Activated naive CD4-positive, alpha-beta T cell treated with anti-CD3 and anti-CD28 coated beads, Interleukin-2, amount 10 ng/mL, durations not matched to agents 7 days and 5 days (primary cell): Measurements from ENCODE around the gene XYLB.
"Not testable (repeated sequence)": the region's sequence is repeated elsewhere in the genome, so short reads cannot be mapped to it uniquely, and the experiment has no call there.

ENCODE experiments used
- CTCF ChIA-PET: fragments of 350-600 bp; sonication (Branson Sonifier 250); formaldehyde crosslinking; loops from one replicate; lab custom pipeline; 2021; ENCODE audit warnings: antibody characterized with exemption; lab: Charles Lee
- DNase-seq: peaks from one replicate; pipeline ENCODE4 v3.0.0-alpha.2; 2020
- H3K27ac Mint-ChIP-seq: one replicate; pipeline ENCODE4 v1.8.0; 2021; ENCODE audit warnings: mild to moderate bottlenecking, moderate library complexity, mixed read lengths
- H3K27me3 Mint-ChIP-seq: one replicate; pipeline ENCODE4 v1.8.0; 2021; ENCODE audit warnings: mild to moderate bottlenecking, mixed read lengths
- H3K36me3 Mint-ChIP-seq: one replicate; pipeline ENCODE4 v1.8.0; 2021; ENCODE audit warnings: mixed read lengths
- H3K4me1 Mint-ChIP-seq: one replicate; pipeline ENCODE4 v1.8.0; 2021; ENCODE audit warnings: mixed read lengths
- H3K4me3 Mint-ChIP-seq: one replicate; pipeline ENCODE4 v1.8.0; 2021; ENCODE audit warnings: mild to moderate bottlenecking, moderate library complexity, mixed read lengths
- H3K9me3 Mint-ChIP-seq: one replicate; pipeline ENCODE4 v1.8.0; 2021; ENCODE audit warnings: mixed read lengths

Gene XYLB

DNA sequence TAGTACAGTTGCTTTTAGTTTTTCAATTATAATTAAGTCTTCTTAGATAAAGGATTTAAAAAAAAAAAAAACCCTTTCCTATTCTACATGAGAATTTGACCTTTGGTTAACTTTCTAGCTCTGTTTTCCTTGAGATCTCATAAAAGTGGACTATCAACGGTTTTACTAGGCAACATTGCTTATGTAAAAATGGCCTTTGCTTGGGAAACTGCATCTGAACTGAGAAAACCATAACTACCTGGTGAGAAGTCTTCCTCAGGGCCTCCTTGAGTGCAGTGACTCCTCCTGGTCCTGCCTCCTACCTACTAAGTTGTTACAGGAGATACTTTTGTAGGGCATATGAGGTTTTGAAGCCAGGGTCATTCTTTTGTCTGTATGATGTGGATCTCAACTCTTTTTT is 65.0 kb downstream of the XYLB start:
- H3K4me3 Mint-ChIP-seq: no peak overlapping the region
- H3K36me3 Mint-ChIP-seq: no peaks in the 10 kb centered on the region
- CTCF ChIA-PET: no interaction called here
- peaks cover 1% of the 10 kb centered on the region for H3K9me3 Mint-ChIP-seq
- no peak for DNase-seq
- H3K27me3 Mint-ChIP-seq: no peaks in the 10 kb centered on the region
- no peak overlapping the region for H3K27ac Mint-ChIP-seq
- no peaks in the 10 kb centered on the region for H3K4me1 Mint-ChIP-seq

DNA sequence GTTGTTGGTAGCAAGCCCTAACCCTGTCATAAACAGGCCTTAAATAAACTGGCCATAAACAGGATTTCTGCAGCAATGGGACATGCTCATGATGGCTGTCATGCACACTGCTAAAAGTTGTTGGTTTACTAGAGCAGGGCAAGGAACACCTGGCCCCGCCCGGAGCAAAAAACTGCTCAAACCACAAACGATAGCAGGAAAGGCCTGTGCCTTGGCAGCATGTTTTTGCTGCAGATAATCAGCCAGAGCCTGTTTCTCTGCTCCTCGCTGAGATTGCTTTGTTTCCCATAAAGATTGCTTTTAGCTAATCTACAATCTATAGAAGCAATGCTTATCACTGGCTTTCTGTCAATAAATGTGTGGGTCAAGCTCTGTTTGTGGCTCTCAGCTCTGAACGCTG is 74.2 kb downstream of the XYLB start:
- CTCF ChIA-PET, H3K9me3 Mint-ChIP-seq, H3K27ac Mint-ChIP-seq, H3K36me3 Mint-ChIP-seq, DNase-seq, H3K27me3 Mint-ChIP-seq, H3K4me3 Mint-ChIP-seq: not testable (repeated sequence)
- peaks cover 24% of the 10 kb centered on the region for H3K4me1 Mint-ChIP-seq

DNA sequence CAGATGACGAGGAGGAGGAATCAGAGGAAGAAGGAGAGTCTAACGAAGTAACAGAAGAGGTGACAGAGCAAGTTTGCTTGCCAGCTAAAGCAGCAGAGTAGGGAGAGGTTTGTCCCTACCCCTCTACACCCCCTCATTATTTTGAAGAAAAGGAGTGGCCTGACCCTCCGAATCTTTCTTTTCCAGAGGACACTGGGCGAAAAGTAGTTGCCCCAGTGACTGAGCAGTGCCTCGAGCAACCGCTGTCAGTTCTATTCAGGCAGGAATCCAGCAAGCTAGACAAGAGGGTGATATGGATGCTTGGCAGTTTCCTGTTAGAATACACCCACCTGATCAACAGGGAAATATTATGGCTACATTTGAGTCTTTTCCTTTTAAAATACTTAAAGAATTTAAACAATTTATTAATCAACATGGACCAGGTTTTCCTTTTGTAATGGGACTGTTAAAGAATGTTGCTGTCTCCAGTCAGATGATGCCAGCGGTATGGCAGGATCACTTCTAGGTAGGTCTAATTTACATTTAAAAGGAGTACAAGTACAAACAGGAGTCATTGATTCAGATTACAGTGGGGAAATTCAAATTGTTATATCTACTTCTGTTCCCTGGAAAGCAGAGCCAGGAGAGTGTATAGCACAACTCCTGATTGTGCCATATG is 75.2 kb downstream of the XYLB start:
- H3K27ac Mint-ChIP-seq: no peak overlapping the region
- no peaks in the 10 kb centered on the region for H3K27me3 Mint-ChIP-seq
- no peak overlapping the region for H3K4me3 Mint-ChIP-seq

DNA sequence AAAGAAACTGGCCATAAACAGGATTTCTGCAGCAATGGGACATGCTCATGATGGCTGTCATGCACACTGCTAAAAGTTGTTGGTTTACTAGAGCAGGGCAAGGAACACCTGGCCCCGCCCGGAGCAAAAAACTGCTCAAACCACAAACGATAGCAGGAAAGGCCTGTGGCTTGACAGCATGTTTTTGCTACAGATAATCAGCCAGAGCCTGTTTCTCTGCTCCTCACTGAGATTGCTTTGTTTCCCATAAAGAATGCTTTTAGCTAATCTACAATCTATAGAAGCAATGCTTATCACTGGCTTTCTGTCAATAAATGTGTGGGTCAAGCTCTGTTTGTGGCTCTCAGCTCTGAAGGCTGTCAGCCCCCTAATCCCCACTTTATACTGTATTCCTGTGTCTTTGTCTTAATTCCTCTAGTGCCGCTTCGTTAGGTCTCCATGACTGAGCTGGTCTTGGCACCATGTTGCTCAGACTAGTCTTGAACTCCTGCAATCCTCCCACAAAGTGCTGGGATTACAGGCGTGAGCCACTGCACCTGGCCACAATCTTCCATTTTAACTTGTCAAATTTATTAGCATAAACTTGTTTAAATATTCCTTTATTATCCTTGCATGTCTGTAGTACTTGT is 80.3 kb downstream of the XYLB start:
- peak overlapping the region; percentile 79 for H3K27ac Mint-ChIP-seq
- H3K9me3 Mint-ChIP-seq: peaks cover 16% of the 10 kb centered on the region
- peak; percentile 62 for DNase-seq
- CTCF ChIA-PET: interaction anchor here (0.7 kb wide), 1 partner anchor 308 kb away, joined by 3 read pairs; no protein-coding TSS in a partner anchor
- not testable (repeated sequence) for H3K36me3 Mint-ChIP-seq, H3K27me3 Mint-ChIP-seq
- peak overlapping the region; percentile 54 for H3K4me3 Mint-ChIP-seq
- peaks cover 35% of the 10 kb centered on the region for H3K4me1 Mint-ChIP-seq

More for the DNA sequence above, 75.2 kb downstream of the XYLB start:
- Mint-ChIP-seq H3K4me1 (peaks cover 33% of the 10 kb centered on the region), H3K36me3 (no peaks in the 10 kb centered on the region), H3K9me3 (no peaks in the 10 kb centered on the region)
- DNase-seq: no peak
- CTCF ChIA-PET: no interaction called here

DNA sequence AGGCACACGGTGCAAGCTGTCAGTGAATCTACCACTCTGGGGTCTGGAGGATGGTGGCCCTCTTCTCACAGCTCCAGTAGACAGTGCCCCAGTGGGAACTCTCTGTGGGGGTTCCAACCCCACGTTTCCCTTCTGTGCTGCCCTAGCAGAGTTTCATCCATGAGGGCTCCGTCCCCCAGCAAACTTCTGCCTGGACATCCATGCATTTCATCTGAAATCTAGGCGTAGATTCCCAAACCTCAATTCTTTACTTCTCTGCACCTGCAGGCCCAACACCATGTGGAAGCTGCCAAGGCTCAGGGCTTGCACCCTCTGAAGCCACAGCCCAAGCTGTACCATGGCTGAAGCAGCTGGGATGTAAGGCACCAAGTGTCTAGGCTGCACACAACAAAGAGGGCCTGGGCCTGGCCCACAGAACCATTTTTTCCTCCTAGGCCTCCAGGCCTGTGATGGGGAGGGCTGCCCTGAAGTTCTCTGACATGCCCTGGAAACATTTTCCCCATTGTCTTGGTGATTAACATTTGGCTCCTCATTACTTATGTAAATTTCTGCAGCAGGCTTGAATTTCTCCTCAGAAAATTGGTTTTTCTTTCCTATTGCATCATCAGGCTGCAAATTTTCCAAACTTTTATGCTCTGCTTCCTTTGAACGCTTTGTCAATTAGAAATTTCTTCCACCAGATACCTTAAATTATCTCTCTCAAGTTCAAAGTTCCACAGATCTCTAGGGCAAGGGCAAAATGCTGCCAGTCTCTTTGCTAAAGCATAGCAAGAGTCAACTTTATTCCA is 86.5 kb downstream of the XYLB start:
- DNase-seq, H3K27ac Mint-ChIP-seq, H3K4me1 Mint-ChIP-seq, CTCF ChIA-PET, H3K27me3 Mint-ChIP-seq, H3K4me3 Mint-ChIP-seq: not testable (repeated sequence)
- peaks cover 64% of the 10 kb centered on the region for H3K9me3 Mint-ChIP-seq
- H3K36me3 Mint-ChIP-seq: peaks cover 20% of the 10 kb centered on the region

DNA sequence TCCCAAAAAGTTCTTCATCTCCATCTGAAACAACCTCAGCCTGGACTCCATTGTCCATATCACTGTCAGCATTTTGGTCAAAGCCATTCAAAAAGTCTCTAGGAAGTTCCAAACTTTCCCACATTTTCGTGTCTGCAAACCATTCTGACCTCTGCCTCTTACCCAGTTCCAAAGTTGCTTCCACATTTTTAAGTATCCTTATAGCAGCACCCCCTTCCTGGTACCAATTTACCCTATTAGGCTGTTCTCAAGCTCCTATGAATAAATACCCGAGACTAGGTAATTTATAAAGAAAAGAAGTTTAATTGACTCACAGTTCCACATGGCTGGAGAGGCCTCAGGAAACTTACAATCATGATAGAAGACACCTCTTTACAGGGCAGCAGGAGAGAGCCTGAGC is 87.1 kb downstream of the XYLB start:
- DNase-seq, CTCF ChIA-PET, H3K27me3 Mint-ChIP-seq, H3K27ac Mint-ChIP-seq, H3K4me3 Mint-ChIP-seq: not testable (repeated sequence)
- Mint-ChIP-seq H3K36me3 (peaks cover 20% of the 10 kb centered on the region), H3K4me1 (peaks cover 10% of the 10 kb centered on the region), H3K9me3 (peaks cover 64% of the 10 kb centered on the region)

DNA sequence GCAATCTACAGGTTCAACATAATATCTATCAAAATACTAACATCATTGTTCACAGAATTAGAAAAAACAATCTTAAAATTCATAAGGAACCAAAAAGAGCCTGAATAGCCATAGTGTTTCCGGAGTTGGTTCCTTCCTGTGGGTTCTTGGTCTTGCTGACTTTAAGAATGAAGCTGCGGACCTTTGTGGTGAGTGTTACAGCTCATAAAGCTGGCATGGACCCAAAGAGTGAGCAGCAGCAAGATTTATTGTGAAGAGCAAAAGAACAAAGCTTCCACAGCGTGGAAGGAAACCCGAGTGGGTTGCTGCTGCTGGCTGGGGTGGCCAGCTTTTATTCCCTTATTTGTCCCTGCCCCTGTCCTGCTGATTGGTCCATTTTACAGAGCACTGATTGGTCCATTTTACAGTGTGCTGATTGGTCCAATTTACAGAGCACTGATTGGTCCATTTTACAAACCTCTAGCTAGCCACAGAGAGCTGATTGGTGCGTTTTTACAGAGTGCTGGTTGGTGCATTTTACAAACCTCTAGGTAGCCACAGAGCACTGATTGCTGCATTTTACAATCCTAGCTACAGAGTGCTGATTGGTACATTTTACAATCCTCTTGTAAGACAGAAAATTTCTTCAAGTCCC is 92.0 kb downstream of the XYLB start:
- H3K27ac Mint-ChIP-seq, H3K4me1 Mint-ChIP-seq, DNase-seq, H3K4me3 Mint-ChIP-seq, H3K36me3 Mint-ChIP-seq, H3K27me3 Mint-ChIP-seq: not testable (repeated sequence)
- H3K9me3 Mint-ChIP-seq: peaks cover 48% of the 10 kb centered on the region
- CTCF ChIA-PET: interaction anchor here (1.4 kb wide), 1 partner anchor 10 kb away, joined by 3 read pairs; no protein-coding TSS in a partner anchor

DNA sequence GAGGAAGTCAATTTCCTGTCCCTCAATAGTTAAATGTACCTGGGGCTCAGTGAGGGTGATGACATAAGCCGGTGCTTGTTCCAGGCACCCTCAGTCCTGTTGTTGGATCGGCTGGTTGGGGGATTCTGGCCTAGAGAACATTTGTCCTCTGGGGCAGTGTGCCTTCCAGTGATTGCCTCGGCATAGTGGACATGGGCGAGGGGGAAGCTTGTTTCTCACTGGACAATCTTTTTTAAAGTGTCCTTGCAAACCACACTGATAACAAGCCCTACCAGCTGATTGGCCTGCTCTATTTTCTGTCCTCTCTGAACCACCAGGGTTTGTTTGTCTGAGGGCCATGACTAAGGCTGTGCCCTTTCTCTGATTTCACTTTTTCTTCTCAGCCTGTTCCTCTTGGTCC is 96.6 kb downstream of the XYLB start:
- CTCF ChIA-PET: interaction anchor here (0.8 kb wide), 1 partner anchor 476 kb away, joined by 3 read pairs; no protein-coding TSS in a partner anchor
- not testable (repeated sequence) for H3K4me3 Mint-ChIP-seq, H3K27me3 Mint-ChIP-seq, H3K4me1 Mint-ChIP-seq, H3K36me3 Mint-ChIP-seq, DNase-seq, H3K27ac Mint-ChIP-seq
- peaks cover 18% of the 10 kb centered on the region for H3K9me3 Mint-ChIP-seq

DNA sequence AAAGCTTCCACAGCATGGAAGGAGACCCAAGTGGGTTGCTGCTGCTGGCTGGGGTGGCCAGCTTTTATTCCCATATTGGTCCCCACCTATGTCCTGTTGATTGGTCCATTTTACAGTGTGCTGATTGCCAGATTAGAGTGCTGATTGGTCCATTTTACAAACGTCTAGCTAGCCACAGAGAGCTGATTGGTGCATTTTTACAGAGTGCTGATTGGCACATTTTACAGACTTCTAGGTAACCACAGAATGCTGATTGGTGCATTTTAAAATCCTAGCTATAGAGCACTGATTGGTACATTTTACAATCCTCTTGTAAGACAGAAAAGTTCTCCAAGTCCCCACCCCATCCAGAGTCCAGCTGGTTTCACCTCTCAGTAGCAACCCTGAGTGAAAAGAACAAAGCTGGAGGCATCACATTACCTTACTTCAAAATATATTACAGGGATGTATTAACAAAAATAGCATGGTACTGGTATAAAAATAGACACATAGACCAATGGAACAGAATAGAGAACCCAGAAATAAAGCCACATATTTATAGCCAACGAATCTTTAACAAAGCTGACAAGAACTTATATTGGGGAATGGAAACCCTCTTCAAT is 99.6 kb downstream of the XYLB start:
- Mint-ChIP-seq H3K9me3 (peaks cover 10% of the 10 kb centered on the region), H3K27me3 (peaks cover 4% of the 10 kb centered on the region), H3K4me3 (no peak overlapping the region), H3K36me3 (peaks cover 2% of the 10 kb centered on the region), H3K27ac (no peak overlapping the region), H3K4me1 (peaks cover 3% of the 10 kb centered on the region)
- no peak for DNase-seq
- CTCF ChIA-PET: no interaction called here

DNA sequence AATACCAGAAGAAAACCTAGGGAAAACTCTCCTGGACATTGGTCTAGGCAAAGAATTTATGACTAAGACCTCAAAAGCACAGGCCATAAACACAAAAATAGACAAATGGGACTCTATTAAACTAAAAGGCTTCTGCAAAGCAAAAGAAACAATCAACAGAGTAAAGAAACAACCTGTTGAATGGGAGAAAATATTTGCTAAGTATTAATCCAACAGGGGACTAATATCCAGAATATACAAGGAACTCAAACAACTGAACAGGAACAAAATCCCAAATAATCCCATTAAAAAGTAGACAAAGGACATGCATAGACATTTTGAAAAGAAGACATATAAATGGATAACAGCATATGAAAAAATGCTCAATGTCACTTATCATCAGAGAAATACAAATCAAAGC is 100.2 kb downstream of the XYLB start:
- Mint-ChIP-seq H3K27ac (no peak overlapping the region), H3K9me3 (peaks cover 10% of the 10 kb centered on the region), H3K4me3 (no peak overlapping the region), H3K36me3 (peaks cover 2% of the 10 kb centered on the region), H3K27me3 (peaks cover 8% of the 10 kb centered on the region), H3K4me1 (peaks cover 3% of the 10 kb centered on the region)
- no peak for DNase-seq
- CTCF ChIA-PET: no interaction called here

DNA sequence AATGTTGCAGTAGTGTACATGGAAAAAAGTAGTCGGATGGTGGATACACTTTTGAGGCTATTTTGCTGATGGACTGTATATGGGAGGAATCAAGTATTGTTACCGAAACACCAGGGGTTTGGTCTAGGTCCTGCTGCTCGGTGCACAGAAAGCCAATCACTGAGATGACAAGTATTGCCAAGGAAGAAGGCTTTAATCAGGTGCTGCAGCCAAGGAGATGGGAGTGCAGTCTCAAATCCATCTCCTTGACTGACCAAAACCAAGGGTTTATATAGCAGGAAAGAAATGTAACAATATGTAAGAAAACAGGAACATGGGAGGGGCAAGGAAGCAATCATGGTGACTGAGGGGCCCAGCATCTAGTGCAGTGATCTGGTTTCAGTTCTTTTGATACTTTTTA is 104.3 kb downstream of the XYLB start:
- no peak overlapping the region for H3K4me3 Mint-ChIP-seq
- no peak overlapping the region for H3K27ac Mint-ChIP-seq
- H3K4me1 Mint-ChIP-seq: peaks cover 18% of the 10 kb centered on the region
- CTCF ChIA-PET: no interaction called here
- peaks cover 7% of the 10 kb centered on the region for H3K9me3 Mint-ChIP-seq
- DNase-seq: no peak
- peaks cover 1% of the 10 kb centered on the region for H3K36me3 Mint-ChIP-seq
- peaks cover 36% of the 10 kb centered on the region for H3K27me3 Mint-ChIP-seq

DNA sequence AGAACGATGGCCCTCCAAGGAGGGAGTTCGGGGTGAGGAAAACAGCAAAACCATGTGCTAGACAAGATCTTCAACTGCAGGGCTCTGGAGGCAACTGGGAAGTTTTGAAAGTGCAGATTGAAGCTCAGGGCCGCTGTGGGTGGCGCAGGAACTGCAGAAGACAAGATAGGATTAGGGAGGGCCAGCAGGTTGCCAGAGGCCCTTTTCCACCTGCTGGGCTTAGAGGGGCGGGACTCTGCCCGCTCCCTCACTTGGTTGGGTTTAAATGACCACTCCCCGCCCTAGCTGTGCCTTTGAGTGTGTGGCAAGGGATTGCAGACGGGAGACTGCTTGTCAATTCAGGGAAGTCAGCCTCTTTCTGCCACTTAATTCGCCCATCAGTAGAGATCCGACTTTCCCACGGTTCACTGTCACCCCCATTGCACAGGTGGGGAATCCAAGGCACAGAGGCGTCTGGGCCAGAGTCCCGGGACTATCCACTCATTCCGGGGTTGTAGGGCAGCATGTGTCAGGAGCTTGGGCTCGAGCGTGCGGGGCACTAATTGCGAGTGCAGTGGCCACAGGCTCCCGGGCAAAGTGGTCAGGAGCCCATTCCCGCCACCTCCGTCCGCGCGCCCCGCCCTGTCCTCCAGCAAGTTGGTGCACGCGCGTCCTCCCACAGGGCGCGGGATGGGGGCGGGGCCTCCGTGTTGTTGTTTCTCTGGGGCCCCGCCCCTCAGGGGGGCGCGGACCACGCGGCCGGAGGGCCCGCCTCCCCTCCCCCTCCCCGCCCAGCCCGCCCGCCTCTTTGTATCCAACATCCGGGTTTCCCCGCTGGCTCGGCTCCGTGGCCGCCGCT is 106.7 kb downstream of the XYLB start, which contains the start of gene ACVR2B:
Gene ACVR2B, plus strand, starts transcription at position 816 of the 838 bp plus-strand sequence. CDS start 433 bp downstream, outside the sequence.
- CTCF ChIA-PET: interaction anchor here (1.7 kb wide), 1 partner anchor 107 kb away, joined by 8 read pairs; the partner anchor contains the start of gene XYLB
- Mint-ChIP-seq H3K27ac (peak within 1 kb of the TSS; percentile 75), H3K36me3 (peaks cover 1% of the 10 kb centered on the region), H3K27me3 (peaks cover 43% of the 10 kb centered on the region), H3K4me3 (peak within 1 kb of the TSS; percentile 92), H3K9me3 (peaks cover 7% of the 10 kb centered on the region), H3K4me1 (peaks cover 24% of the 10 kb centered on the region)
- DNase-seq: peak; percentile 84

DNA sequence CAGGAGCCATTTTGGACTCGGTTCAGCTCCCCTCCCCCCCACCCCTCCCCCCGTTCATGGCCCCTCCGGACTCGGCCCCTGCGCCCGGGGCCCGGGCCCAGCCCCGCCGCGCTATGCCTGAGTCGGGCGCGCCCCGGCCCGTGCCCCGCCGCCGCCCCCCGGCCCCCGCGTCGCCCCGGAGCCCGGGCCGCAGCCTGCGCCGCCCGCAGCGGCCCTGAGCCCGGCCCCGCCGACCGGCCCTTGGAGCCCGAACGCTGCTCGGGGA is 107.3 kb downstream of the XYLB start:
- H3K27me3 Mint-ChIP-seq: peaks cover 43% of the 10 kb centered on the region
- H3K27ac Mint-ChIP-seq: no peak overlapping the region
- H3K4me3 Mint-ChIP-seq: peak overlapping the region; percentile 92
- CTCF ChIA-PET: no interaction called here
- H3K9me3 Mint-ChIP-seq: peaks cover 7% of the 10 kb centered on the region
- peaks cover 1% of the 10 kb centered on the region for H3K36me3 Mint-ChIP-seq
- peaks cover 24% of the 10 kb centered on the region for H3K4me1 Mint-ChIP-seq
- DNase-seq: no peak
